OCI-LY3 (cell line): ENCODE results near the gene CCRL2.
A peak's percentile ranks its signal among the peaks of the same experiment; 100 is the strongest.
"Not testable (repeated sequence)": the region's sequence is repeated elsewhere in the genome, so short reads cannot be mapped to it uniquely, and the experiment has no call there.

Source experiments
- H2AFZ ChIP-seq: fragments of 200-600, 300-600 bp; shearing (Covaris generic); 2 replicates; pipeline ENCODE4 v1.6.0; 2014; ENCODE audit warnings: antibody characterized with exemption, low read depth, low read length
- H3K27ac ChIP-seq: fragments of 200-600, 300-600 bp; sonication (generic); 2 replicates; pipeline ENCODE4 v1.5.1; 2014; ENCODE audit warnings: mild to moderate bottlenecking, low read length, moderate library complexity, mixed read lengths
- H3K27me3 ChIP-seq: fragments of 200-600, 300-600 bp; sonication (generic); 2 replicates; pipeline ENCODE4 v1.6.1; 2014; ENCODE audit warnings: low read depth, low read length, mixed read lengths
- H3K36me3 ChIP-seq: fragments of 200-600, 300-600 bp; sonication (generic); replicated peaks from 2 replicates; pipeline ENCODE3; 2014; ENCODE audit warnings: low read depth, low read length, mixed read lengths
- H3K4me1 ChIP-seq: fragments of 300-600, 200-600 bp; sonication (generic); 2 replicates; pipeline ENCODE4 v1.6.1; 2014; ENCODE audit warnings: low read length, mixed read lengths
- H3K4me2 ChIP-seq: fragments of 200-600, 300-600 bp; sonication (generic); 2 replicates; pipeline ENCODE4 v1.6.1; 2014; ENCODE audit warnings: low read length, mixed read lengths
- H3K4me3 ChIP-seq: fragments of 300-600, 200-600 bp; sonication (generic); 2 replicates; pipeline ENCODE4 v1.5.1; 2014; ENCODE audit warnings: antibody characterized with exemption, mild to moderate bottlenecking, low read length, moderate library complexity
- H3K79me2 ChIP-seq: fragments of 300-600, 200-600 bp; shearing (Covaris generic); 2 replicates; pipeline ENCODE4 v1.6.1; 2014; ENCODE audit warnings: mild to moderate bottlenecking, low read length, mixed read lengths
- H3K9ac ChIP-seq: fragments of 300-600, 200-600 bp; shearing (Covaris generic); 2 replicates; pipeline ENCODE4 v1.6.0; 2014; ENCODE audit warnings: mild to moderate bottlenecking, low read length, moderate library complexity
- H3K9me3 ChIP-seq: fragments of 200-600, 300-600 bp; shearing (Covaris generic); 2 replicates; pipeline ENCODE4 v1.6.1; 2014; ENCODE audit warnings: low read length, mixed read lengths; ENCODE audit not compliant: insufficient read depth
- H4K20me1 ChIP-seq: fragments of 200-600, 300-600 bp; sonication (generic); 2 replicates; pipeline ENCODE4 v1.6.1; 2016; ENCODE audit warnings: low read length, mixed read lengths; ENCODE audit not compliant: insufficient read depth
- CTCF ChIP-seq: fragments of 200-600, 300-600 bp; sonication (generic); IDR thresholded peaks from 2 replicates; pipeline ENCODE4 v1.5.1; 2014; ENCODE audit warnings: antibody characterized with exemption, low read length, low read depth
- EZH2phosphoT487 ChIP-seq: fragments of 200-600 bp; shearing (Covaris generic); IDR thresholded peaks from 2 replicates; pipeline ENCODE4 v1.6.1; 2018; ENCODE audit warnings: antibody characterized with exemption, mixed run types, low read depth

CCRL2 gene

GRCh38 chr3:46420931-46421330, 13.9 kb downstream of the CCRL2 start:
- H3K9me3 ChIP-seq: no peaks in the 10 kb centered on the region
- H3K27me3 ChIP-seq: peaks cover 24% of the 10 kb centered on the region
- H3K27ac ChIP-seq: no peak overlapping the region
- no peaks in the 10 kb centered on the region for H4K20me1 ChIP-seq
- TF ChIP-seq CTCF (no peak), EZH2phosphoT487 (no peak)
- H3K79me2 ChIP-seq: no peaks in the 10 kb centered on the region
- no peak overlapping the region for H3K9ac ChIP-seq
- peaks cover 9% of the 10 kb centered on the region for H3K4me1 ChIP-seq
- no peak overlapping the region for H3K4me2 ChIP-seq
- no peaks in the 10 kb centered on the region for H3K36me3 ChIP-seq
- H2AFZ ChIP-seq: no peak overlapping the region
- no peak overlapping the region for H3K4me3 ChIP-seq

GRCh38 chr3:46422617-46423016, 15.6 kb downstream of the CCRL2 start:
- H4K20me1 ChIP-seq: no peaks in the 10 kb centered on the region
- no peak overlapping the region for H2AFZ ChIP-seq
- H3K4me3 ChIP-seq: no peak overlapping the region
- no peaks in the 10 kb centered on the region for H3K79me2 ChIP-seq
- H3K9me3 ChIP-seq: no peaks in the 10 kb centered on the region
- no peaks in the 10 kb centered on the region for H3K36me3 ChIP-seq
- H3K27ac ChIP-seq: no peak overlapping the region
- H3K9ac ChIP-seq: no peak overlapping the region
- H3K4me2 ChIP-seq: no peak overlapping the region
- TF ChIP-seq CTCF: no peak
- TF ChIP-seq EZH2phosphoT487: no peak
- H3K4me1 ChIP-seq: no peaks in the 10 kb centered on the region
- peaks cover 28% of the 10 kb centered on the region for H3K27me3 ChIP-seq

- Histone ChIP-seq H3K79me2 (no peaks in the 10 kb centered on the region), H3K4me2 (no peak overlapping the region), H4K20me1 (no peaks in the 10 kb centered on the region), H3K36me3 (no peaks in the 10 kb centered on the region), H3K4me1 (no peaks in the 10 kb centered on the region), H3K9ac (no peak overlapping the region), H3K4me3 (no peak overlapping the region), H2AFZ (no peak overlapping the region), H3K9me3 (no peaks in the 10 kb centered on the region), H3K27ac (no peak overlapping the region), H3K27me3 (peaks cover 33% of the 10 kb centered on the region)
- TF ChIP-seq CTCF (no peak), EZH2phosphoT487 (no peak)
Observed at GRCh38 chr3:46423588-46423987, 16.5 kb downstream of the CCRL2 start.

- H3K79me2 ChIP-seq, H3K4me3 ChIP-seq, H4K20me1 ChIP-seq, H3K9me3 ChIP-seq, H3K4me2 ChIP-seq, H3K27ac ChIP-seq, H3K36me3 ChIP-seq, H2AFZ ChIP-seq, H3K9ac ChIP-seq, H3K4me1 ChIP-seq: not testable (repeated sequence)
- peaks cover 46% of the 10 kb centered on the region for H3K27me3 ChIP-seq
Observed at GRCh38 chr3:46426476-46426875, 19.4 kb downstream of the CCRL2 start.

DNA sequence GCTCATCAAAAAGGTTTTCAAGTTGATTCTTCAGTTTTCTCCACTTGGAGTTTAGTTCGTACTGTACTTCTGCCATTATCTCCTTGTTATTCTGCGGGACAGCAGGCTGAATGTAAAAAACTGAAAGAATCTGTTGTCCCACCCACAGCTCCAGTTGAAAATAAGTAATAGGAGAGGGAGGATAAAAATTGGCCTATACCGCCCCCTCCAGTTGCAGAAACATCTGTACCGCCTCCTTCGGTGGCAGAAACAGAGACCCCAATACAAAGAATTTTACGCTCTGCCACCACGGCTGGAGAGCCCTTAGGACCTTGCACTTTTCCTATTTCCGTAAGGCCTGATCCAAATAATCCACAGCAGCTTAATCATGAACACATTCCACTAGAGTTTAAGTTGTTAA, 20.3 kb downstream of the CCRL2 start:
- not testable (repeated sequence) for H3K79me2 ChIP-seq, H3K27ac ChIP-seq, H3K36me3 ChIP-seq, H3K9me3 ChIP-seq, H3K4me1 ChIP-seq, H2AFZ ChIP-seq, H3K4me3 ChIP-seq, H4K20me1 ChIP-seq, H3K4me2 ChIP-seq, H3K9ac ChIP-seq
- peak; percentile 33 for TF ChIP-seq CTCF
- H3K27me3 ChIP-seq: peaks cover 46% of the 10 kb centered on the region
